T-helper 2 cell treated with Interferon-gamma antibody and Interleukin-4, amounts not matched to agents 5 μg/mL and 100 μg/mL, for 36 hours (primary cell): ENCODE measurements around the gene ABTB2.
"Not testable (repeated sequence)": the region's sequence is repeated elsewhere in the genome, so short reads cannot be mapped to it uniquely, and the experiment has no call there.

ENCODE experiments used
- DNase-seq: peaks from one replicate; pipeline ENCODE4 v3.0.0; 2021; ENCODE audit warnings: low spot score
- H3K27ac Mint-ChIP-seq: one replicate; pipeline ENCODE4 v1.8.0; 2021; ENCODE audit warnings: mild to moderate bottlenecking, mixed read lengths
- H3K27me3 Mint-ChIP-seq: one replicate; pipeline ENCODE4 v1.8.0; 2021; ENCODE audit warnings: low read depth, mixed read lengths
- H3K36me3 Mint-ChIP-seq: one replicate; pipeline ENCODE4 v1.8.0; 2021; ENCODE audit warnings: low read depth, mixed read lengths
- H3K4me1 Mint-ChIP-seq: one replicate; pipeline ENCODE4 v1.8.0; 2021; ENCODE audit warnings: low read depth, mixed read lengths
- H3K4me3 Mint-ChIP-seq: one replicate; pipeline ENCODE4 v1.8.0; 2022; ENCODE audit warnings: mild to moderate bottlenecking, moderate library complexity, mixed read lengths
- H3K9me3 Mint-ChIP-seq: one replicate; pipeline ENCODE4 v1.8.0; 2021; ENCODE audit warnings: mixed read lengths

ABTB2 gene

DNA sequence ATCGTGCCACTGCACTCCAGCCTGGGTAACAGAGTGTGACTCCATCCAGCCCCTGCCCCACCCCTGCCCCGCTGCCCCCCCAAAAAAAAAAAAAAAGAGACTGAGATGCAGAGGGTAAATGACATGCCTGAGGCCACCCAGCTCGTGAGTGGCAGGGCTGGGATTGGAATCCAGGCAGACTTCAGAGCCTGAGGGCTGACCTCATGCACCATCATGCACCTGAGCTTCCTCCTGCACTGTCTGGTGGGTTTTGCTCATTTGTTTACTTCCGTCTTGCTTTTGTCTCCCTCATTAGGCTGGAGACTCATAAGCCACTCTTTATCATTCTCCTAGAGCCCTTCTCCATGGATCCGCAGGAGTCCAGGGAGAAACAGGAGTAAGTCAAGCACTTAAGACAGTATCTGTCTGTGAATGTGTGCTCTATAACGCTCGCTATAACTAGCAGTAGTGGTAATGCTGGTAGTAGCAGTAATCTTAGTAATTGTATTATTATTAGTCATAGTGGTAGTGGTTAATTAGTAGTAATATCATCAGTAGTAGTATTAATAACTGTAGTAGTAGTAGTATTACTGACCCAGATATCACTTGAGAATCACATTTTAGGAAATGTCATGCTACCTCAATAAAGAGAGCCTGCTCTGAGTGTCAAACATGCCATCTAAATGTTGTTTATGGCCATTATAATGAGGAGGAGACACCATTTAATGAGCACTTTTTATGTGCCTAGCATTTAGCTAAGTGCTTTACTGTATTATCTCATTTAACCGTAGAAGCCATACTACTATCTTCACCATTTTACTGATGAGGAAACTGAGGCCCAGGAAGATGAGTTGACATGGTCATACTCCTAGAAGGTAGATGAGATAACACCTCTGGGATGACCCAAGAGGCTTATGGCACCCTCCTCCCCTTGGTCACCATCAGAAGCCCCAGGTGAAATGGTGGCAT, 167.3 kb downstream of the ABTB2 start:
- no peaks in the 10 kb centered on the region for H3K36me3 Mint-ChIP-seq
- peaks cover 10% of the 10 kb centered on the region for H3K4me1 Mint-ChIP-seq
- peaks cover 4% of the 10 kb centered on the region for H3K27me3 Mint-ChIP-seq
- H3K9me3 Mint-ChIP-seq: no peaks in the 10 kb centered on the region
- DNase-seq: no peak
- H3K27ac Mint-ChIP-seq: no peak overlapping the region
- no peak overlapping the region for H3K4me3 Mint-ChIP-seq

GRCh38 chr11:34189191-34189590, 168.6 kb downstream of the ABTB2 start:
- DNase-seq: no peak
- H3K9me3 Mint-ChIP-seq: no peaks in the 10 kb centered on the region
- peaks cover 4% of the 10 kb centered on the region for H3K27me3 Mint-ChIP-seq
- no peak overlapping the region for H3K27ac Mint-ChIP-seq
- no peaks in the 10 kb centered on the region for H3K36me3 Mint-ChIP-seq
- H3K4me1 Mint-ChIP-seq: peaks cover 14% of the 10 kb centered on the region
- no peak overlapping the region for H3K4me3 Mint-ChIP-seq

- Mint-ChIP-seq H3K9me3 (no peaks in the 10 kb centered on the region), H3K4me3 (no peak overlapping the region), H3K27me3 (peaks cover 4% of the 10 kb centered on the region), H3K4me1 (peaks cover 12% of the 10 kb centered on the region), H3K27ac (no peak overlapping the region), H3K36me3 (no peaks in the 10 kb centered on the region)
- no peak for DNase-seq
These were observed 169.6 kb downstream of the ABTB2 start for GRCh38 chr11:34188181-34188580.

GRCh38 chr11:34185926-34186841, 171.6 kb downstream of the ABTB2 start:
- H3K9me3 Mint-ChIP-seq: no peaks in the 10 kb centered on the region
- no peak for DNase-seq
- H3K27ac Mint-ChIP-seq: no peak overlapping the region
- no peak overlapping the region for H3K4me3 Mint-ChIP-seq
- H3K4me1 Mint-ChIP-seq: peaks cover 6% of the 10 kb centered on the region
- no peaks in the 10 kb centered on the region for H3K36me3 Mint-ChIP-seq
- peaks cover 4% of the 10 kb centered on the region for H3K27me3 Mint-ChIP-seq

DNA sequence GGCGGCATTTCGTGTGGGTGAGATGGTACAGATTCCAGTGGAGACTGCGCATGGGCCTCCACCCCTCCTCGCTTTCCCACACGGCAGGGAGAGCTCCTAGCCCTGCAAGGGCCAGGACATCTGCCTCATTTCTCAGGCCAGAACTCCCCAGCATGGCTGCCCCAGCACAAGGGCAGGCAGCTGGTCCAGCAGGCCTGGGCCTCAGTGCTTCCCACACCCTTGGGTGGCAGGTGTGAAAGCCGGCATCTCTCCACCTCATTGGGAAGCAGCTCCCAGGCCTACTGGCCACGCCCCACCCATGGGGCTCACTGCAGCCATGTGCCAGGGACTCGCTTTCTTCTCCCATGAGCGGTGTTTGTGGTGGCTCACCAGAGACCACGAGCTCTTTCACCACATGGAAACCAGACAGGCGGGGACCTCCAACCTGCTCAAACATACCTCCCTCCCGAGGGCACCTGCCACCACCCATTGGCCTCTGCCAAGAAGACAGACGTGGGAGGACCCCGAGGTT, 173.2 kb downstream of the ABTB2 start:
- Mint-ChIP-seq H3K27ac (no peak overlapping the region), H3K36me3 (no peaks in the 10 kb centered on the region), H3K4me1 (peaks cover 13% of the 10 kb centered on the region), H3K27me3 (peaks cover 4% of the 10 kb centered on the region), H3K4me3 (no peak overlapping the region), H3K9me3 (no peaks in the 10 kb centered on the region)
- no peak for DNase-seq

DNA sequence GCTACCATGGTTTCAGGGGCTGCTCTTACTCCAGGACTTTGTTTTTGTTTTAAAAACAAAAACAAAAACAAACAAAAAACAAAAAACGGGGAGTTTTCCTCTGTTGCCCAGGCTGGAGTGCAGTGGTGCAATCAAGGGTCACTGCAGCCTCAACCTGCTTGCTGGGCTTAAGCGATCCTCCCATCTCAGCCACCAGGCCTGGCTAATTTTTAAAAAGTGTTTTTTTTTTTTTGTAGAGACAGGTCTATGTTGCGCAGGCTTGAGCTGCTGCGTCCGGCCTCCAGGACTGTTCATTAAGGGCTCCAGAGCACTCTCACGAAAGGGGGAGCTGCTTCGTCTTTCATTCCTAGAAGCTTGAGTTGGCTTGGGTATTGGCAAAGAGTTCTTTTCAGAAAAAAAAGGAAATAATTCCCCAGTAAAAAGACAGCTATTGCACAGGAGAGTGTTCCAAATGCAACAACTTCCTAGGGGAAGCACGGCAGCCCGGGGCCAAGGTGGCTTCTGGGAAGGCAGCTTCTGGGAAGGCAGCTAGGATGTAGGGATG, 173.9 kb downstream of the ABTB2 start:
- H3K9me3 Mint-ChIP-seq: no peaks in the 10 kb centered on the region
- peaks cover 4% of the 10 kb centered on the region for H3K27me3 Mint-ChIP-seq
- no peak overlapping the region for H3K4me3 Mint-ChIP-seq
- no peak overlapping the region for H3K27ac Mint-ChIP-seq
- peaks cover 14% of the 10 kb centered on the region for H3K4me1 Mint-ChIP-seq
- H3K36me3 Mint-ChIP-seq: no peaks in the 10 kb centered on the region
- DNase-seq: no peak

- H3K9me3 Mint-ChIP-seq: no peaks in the 10 kb centered on the region
- H3K27ac Mint-ChIP-seq: no peak overlapping the region
- no peak overlapping the region for H3K4me3 Mint-ChIP-seq
- H3K27me3 Mint-ChIP-seq: peaks cover under 1% of the 10 kb centered on the region
- H3K36me3 Mint-ChIP-seq: no peaks in the 10 kb centered on the region
- DNase-seq: no peak
- H3K4me1 Mint-ChIP-seq: peaks cover 14% of the 10 kb centered on the region
These were observed 174.7 kb downstream of the ABTB2 start for GRCh38 chr11:34182921-34183685.

- DNase-seq: no peak
- H3K36me3 Mint-ChIP-seq: no peaks in the 10 kb centered on the region
- H3K4me3 Mint-ChIP-seq: no peak overlapping the region
- H3K27ac Mint-ChIP-seq: no peak overlapping the region
- no peaks in the 10 kb centered on the region for H3K27me3 Mint-ChIP-seq
- no peaks in the 10 kb centered on the region for H3K9me3 Mint-ChIP-seq
- H3K4me1 Mint-ChIP-seq: peaks cover 17% of the 10 kb centered on the region
These were observed 175.4 kb downstream of the ABTB2 start for GRCh38 chr11:34182425-34182824.

DNA sequence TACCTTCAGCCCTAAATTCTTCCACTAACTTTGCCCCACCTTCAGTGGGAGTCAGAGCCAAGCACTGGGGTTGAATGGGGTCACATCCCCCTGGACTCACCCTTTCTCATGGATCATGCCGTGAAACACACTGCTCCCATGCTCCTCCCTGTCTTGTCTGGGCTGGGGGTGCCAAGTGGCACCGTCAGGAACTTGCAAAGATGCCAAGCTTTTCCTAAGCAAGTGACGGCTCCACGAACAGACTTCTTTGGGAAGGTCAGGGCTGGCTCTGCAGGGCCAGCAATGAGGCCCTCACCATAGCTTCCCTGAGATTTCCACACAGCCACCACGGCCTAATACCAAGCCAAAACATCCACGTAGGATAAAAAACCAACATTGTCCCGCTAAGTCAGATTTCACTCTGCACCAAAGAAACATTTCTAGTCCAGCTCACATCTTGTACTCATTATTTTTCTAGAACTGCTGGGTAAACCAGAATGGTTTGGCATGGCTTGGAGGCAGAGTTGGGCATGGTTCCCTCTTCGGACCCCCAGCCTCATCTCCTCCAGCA, 175.9 kb downstream of the ABTB2 start:
- peaks cover 17% of the 10 kb centered on the region for H3K4me1 Mint-ChIP-seq
- no peaks in the 10 kb centered on the region for H3K27me3 Mint-ChIP-seq
- DNase-seq: no peak
- H3K9me3 Mint-ChIP-seq: no peaks in the 10 kb centered on the region
- no peak overlapping the region for H3K4me3 Mint-ChIP-seq
- H3K36me3 Mint-ChIP-seq: no peaks in the 10 kb centered on the region
- no peak overlapping the region for H3K27ac Mint-ChIP-seq

GRCh38 chr11:34181251-34181650, 176.6 kb downstream of the ABTB2 start:
- Mint-ChIP-seq H3K4me1 (peaks cover 21% of the 10 kb centered on the region), H3K27ac (no peak overlapping the region), H3K36me3 (no peaks in the 10 kb centered on the region), H3K27me3 (no peaks in the 10 kb centered on the region), H3K9me3 (no peaks in the 10 kb centered on the region), H3K4me3 (no peak overlapping the region)
- no peak for DNase-seq

DNA sequence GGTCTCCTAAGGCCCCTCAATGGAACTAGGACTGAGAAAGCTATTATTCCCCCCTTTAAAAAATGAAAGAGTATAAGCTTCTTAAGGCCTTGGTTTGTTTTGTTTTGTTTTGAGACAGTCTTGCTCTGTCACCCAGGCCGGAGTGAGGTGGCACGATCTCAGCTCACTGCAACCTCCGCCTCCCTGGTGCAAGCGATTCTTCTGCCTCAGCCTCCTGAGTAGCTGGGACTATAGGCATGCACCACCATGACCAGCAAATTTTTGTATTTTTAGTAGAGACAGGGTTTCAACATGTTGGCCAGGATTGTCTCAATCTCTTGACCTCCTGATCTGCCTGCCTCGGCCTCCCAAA, 177.0 kb downstream of the ABTB2 start:
- H3K27me3 Mint-ChIP-seq, H3K36me3 Mint-ChIP-seq, H3K9me3 Mint-ChIP-seq, H3K4me3 Mint-ChIP-seq, DNase-seq, H3K27ac Mint-ChIP-seq: not testable (repeated sequence)
- peaks cover 22% of the 10 kb centered on the region for H3K4me1 Mint-ChIP-seq

DNA sequence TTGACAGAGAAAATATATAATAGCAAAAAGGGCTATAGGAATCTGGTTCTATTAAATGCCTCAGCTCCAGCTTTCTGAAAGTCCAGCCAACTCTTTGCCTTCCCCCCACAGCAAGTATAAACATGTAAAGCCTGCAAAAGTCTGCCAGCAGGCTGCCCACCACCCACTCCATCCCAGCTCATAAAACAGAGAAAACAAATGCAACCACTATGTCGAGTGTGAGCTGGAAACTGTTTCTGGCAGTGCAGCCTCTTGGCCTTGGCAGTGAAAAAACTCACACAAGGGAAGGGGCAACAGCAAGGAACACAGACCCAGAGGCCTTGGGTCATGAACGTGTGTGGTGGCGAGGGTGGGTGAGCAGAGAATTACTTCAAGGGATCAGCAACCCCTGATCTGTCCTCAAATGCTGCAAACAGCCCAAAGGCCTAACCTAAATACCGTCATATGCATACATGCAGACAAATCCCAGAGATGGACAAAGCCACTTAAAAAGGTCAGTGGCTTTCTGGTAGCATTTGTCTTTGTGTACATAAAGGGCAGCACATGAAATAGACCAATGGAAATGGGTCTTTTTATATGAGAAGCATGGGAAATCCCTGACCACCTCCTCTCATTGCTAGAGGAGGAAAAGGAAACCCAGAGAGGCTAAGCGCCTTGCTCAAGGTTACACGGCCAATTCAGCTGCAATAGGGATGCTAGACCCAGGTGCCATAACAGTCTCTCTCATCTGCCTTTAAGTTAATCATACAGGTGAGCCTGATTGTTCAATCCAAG, 177.6 kb downstream of the ABTB2 start:
- Mint-ChIP-seq H3K27ac (no peak overlapping the region), H3K27me3 (no peaks in the 10 kb centered on the region), H3K4me1 (peaks cover 27% of the 10 kb centered on the region), H3K9me3 (no peaks in the 10 kb centered on the region), H3K36me3 (no peaks in the 10 kb centered on the region), H3K4me3 (no peak overlapping the region)
- peak; percentile 20 for DNase-seq
